HG02884 (cell line): ENCODE data around the gene DGLUCY.
"Not testable (repeated sequence)": the region's sequence is repeated elsewhere in the genome, so short reads cannot be mapped to it uniquely, and the experiment has no call there.

Experiments
- ATAC-seq: cut with Tn5 transposase; IDR thresholded peaks from one replicate; pipeline ENCODE4 v1.9.1; 2021; ENCODE audit warnings: mild to moderate bottlenecking, moderate library complexity; ENCODE audit not compliant: unreplicated experiment

The DGLUCY gene

GRCh38 chr14:91113829-91114078 lies at the start of gene DGLUCY:
TSS of gene DGLUCY (plus strand) at chr14:91114073. CDS start at chr14:91160295, 46,222 bp downstream.
- ATAC-seq = no peak

DNA sequence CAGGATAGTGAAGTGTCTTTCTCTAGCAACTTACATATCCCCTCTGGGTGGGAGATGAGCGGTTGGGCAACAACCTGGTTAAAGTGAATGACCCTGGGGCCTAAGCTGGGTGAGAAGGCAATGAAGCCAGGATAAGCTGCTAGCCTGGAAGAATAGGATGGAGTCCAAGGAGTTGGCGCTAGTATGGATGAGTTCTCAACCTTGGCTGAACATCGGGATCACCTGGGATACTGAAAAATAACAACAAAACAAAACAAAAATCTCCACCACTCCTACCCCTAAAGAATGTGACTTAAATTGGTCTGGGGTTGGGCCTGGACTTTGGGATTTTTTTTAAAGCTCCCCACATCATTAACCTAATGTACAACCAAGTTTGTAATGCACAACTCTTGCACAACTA lies 48.6 kb upstream of the DGLUCY start:
- no peak for ATAC-seq

DNA sequence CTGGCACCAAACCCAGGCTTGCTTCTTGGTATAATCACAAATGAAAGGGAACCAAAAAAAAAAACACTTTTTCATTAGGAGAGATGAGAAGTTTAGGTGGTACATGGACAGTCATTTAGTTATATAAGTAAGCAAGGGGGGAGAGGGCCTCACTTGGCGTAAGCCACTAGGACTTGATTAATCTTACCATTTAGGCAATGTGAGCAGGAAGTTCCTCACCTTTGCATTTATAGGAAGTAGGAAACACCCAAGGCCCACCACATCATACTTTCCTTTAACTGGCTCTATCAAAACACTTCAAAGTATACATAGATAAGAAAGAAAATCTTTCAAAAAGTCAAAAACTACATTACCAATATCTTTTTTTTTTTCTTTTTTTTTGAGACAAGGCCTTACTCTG lies 46.7 kb upstream of the DGLUCY start:
- ATAC-seq = no peak

GRCh38 chr14:91068642-91069041 lies 45.2 kb upstream of the DGLUCY start:
- ATAC-seq = no peak

GRCh38 chr14:91070572-91070971 lies 43.3 kb upstream of the DGLUCY start:
- ATAC-seq = no peak

DNA sequence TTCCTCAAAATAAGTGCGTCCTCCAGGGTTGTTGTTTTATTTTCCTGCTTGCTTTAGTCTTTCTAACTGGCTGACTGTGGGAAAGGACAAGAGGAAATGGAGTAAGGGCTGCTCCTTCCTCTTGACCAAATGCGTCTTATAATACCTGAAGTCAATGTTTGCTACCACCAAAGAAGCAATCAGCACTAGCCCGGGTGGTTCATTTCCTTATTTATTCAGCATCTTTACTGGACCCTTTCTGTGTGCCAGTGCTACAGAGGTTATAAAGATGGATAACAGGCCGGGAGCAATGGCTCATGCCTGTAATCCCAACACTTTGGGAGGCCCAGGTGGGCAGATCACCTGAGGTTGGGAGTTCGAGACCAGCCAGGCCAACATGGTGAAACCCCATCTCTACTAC lies 38.3 kb upstream of the DGLUCY start:
- ATAC-seq = no peak

- peak; percentile 83 for ATAC-seq
Measured at GRCh38 chr14:91078095-91078737, 35.7 kb upstream of the DGLUCY start.

GRCh38 chr14:91080071-91080470 lies 33.8 kb upstream of the DGLUCY start:
- no peak for ATAC-seq

GRCh38 chr14:91082282-91082681 lies 31.6 kb upstream of the DGLUCY start:
- ATAC-seq = no peak

DNA sequence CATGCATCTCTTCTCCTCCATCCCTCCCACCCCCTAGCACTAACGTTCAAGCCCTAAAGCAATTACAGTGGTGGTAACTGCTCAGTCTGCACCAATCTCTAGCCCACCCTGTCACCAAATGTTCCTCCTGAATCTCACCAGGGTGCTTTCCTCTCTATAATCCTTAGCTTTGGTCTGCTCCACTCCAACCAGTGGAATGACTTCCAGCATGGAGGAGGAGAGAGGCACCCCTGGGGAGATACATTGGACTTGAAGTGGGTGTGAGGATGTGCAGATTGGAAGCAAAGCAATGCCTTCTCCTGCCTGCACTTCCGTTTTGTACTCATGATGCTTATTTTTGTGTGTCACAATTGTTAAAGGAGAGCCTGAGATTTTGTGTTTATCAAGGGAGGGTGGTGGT lies 29.4 kb upstream of the DGLUCY start:
- ATAC-seq = no peak

DNA sequence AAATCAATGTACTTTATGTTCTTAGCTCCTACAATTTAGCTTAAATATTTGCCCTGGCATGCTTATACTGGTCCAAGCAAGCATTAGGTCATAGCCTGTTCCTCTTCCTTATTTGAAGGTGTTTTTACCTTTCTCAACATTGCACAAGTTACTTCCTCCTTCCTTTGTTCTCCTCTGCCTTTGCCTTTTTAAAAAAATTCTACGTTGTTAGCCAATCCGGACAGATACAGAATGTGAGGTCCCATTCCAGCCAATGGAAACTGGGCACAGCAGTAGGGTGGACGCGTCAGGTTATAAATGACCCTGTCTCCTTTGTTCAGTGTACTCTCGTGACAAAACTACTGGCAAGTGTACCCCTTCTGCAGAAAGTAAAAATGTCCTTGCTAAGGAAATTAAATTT lies 26.4 kb upstream of the DGLUCY start:
- ATAC-seq = not testable (repeated sequence)

- ATAC-seq = no peak
Measured at GRCh38 chr14:91088585-91089235, 25.2 kb upstream of the DGLUCY start.

GRCh38 chr14:91089958-91090535 lies 23.8 kb upstream of the DGLUCY start:
- no peak for ATAC-seq

- no peak for ATAC-seq
Measured at GRCh38 chr14:91090743-91091142, 23.1 kb upstream of the DGLUCY start.

- no peak for ATAC-seq
Measured at GRCh38 chr14:91092073-91092472, 21.8 kb upstream of the DGLUCY start.

DNA sequence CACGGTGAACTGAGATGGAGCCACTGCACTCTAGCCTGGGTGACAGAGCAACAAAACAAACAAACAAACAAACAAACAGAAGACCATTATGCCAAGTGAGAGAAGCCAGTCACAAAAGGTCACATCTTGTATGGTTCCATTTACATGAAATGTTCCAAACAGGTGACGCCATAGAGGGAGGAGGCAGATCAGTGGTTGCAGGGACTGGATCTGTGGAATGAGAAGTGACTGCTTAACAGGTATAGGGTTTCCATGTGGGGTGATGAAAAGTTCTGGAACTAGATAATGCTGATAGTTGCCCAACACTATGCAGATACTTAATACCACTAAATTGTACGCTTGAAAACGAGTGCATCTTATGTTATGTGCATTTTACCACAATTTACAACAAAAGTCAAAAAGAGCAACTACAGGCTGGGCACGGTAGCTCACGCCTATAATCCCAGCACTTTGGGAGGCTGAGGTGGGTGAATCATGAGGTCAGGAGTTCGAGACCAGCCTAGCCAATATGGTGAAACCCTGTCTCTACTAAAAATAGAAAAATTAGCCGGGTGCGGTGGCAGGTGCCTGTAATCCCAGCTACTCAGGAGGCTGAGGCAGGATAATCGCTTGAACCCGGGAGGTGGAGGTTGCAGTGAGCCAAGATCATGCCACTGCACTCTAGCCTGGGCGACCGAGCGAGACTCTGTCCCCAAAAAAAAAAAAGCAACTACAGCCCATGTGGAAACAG lies 20.0 kb upstream of the DGLUCY start:
- not testable (repeated sequence) for ATAC-seq

GRCh38 chr14:91094772-91095171 lies 19.1 kb upstream of the DGLUCY start:
- ATAC-seq = no peak

- ATAC-seq = no peak
Measured at GRCh38 chr14:91095178-91095577, 18.7 kb upstream of the DGLUCY start.

GRCh38 chr14:91097657-91098056 lies 16.2 kb upstream of the DGLUCY start:
- not testable (repeated sequence) for ATAC-seq

DNA sequence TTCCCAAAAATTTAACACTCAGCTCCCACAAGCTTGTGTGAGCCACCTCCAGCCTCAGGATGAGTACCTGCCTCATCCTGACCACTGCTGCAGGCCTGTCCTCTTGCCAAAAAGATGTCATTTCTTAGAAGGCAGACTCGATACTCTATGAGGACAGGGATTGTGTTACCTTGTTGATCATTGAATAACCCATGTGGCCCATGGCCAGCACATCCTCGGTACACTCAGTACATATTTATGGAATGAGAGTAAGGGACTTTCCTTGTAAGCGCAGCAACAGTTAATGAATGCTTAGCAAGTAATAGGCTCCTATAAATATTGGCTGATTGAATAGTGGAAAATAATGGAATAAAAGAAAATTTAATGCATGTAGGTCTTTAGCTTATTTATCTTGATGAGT lies 15.3 kb upstream of the DGLUCY start:
- no peak for ATAC-seq

DNA sequence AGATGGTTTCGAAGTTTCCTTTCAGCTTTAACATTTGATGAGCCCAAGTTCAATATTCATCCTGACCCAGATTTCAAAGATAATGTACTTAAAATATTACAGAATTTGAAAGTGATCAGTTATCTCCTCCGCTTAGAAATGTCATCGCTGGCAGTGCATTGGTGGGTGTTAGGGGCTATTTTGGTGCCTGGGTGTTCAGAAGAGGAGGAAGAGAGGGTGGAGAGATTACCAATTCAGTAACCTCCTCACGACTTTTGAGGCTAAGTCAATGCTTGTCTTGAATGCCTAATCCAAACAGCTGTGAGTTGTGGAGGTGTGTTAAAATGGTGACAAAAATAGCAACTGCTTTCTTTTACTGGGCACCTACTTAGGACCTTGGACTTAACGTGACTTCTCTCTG lies 13.8 kb upstream of the DGLUCY start:
- no peak for ATAC-seq

DNA sequence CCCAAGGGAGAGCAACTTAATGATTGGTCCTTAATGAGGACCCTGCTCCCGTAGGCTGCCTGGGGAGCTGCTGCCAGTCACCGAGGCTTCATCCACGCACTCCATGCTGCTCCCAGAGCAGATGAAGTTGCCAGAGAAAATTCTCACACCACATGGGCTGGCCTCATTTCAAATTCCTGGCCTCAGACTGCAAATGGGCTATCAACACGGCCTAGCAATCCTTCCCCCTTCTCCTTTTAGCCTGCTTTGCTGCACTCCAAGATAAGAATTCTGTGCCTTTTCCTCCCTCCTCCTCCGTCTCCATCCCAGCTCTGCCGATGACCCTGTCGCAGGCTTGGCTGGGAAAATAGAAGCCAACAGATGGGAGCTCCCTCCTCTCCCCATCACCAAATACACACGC lies 10.8 kb upstream of the DGLUCY start:
- ATAC-seq = no peak
